ENCODE measurements around the gene CCL25.

CCL25 gene

GRCh38 chr19:8109890-8110662, 57.5 kb downstream of the CCL25 start:
- DNase-seq (ENCODE audit: low read depth in 3 of 3) = no peak

- DNase-seq (ENCODE audit: low read depth in 3 of 3) = no peak
These were observed 58.4 kb downstream of the CCL25 start for GRCh38 chr19:8110931-8111330.

GRCh38 chr19:8111376-8111775, 58.8 kb downstream of the CCL25 start:
- DNase-seq (ENCODE audit: low read depth in 3 of 3) = no peak
